ENCODE results near the gene HSPA4. TPM values are rescaled to one million over a fixed set of nuclear protein-coding genes. Genes with fewer than 3 reads are reported as not detected.

HSPA4 gene
- total RNA-seq, 1 donor from 2014 or later = 37.6 TPM

GRCh38 chr5:133110709-133111108 lies 58.9 kb downstream of the HSPA4 start:
- no peak for TF ChIP-seq POLR2A (IDR thresholded peaks at IDR 0.05)
- TF ChIP-seq POLR2AphosphoS5 (IDR thresholded peaks at IDR 0.05; ENCODE audit: insufficient read depth in 1 of 2, low read depth in 1 of 2) = no peak
- TF ChIP-seq, protein P1, sequence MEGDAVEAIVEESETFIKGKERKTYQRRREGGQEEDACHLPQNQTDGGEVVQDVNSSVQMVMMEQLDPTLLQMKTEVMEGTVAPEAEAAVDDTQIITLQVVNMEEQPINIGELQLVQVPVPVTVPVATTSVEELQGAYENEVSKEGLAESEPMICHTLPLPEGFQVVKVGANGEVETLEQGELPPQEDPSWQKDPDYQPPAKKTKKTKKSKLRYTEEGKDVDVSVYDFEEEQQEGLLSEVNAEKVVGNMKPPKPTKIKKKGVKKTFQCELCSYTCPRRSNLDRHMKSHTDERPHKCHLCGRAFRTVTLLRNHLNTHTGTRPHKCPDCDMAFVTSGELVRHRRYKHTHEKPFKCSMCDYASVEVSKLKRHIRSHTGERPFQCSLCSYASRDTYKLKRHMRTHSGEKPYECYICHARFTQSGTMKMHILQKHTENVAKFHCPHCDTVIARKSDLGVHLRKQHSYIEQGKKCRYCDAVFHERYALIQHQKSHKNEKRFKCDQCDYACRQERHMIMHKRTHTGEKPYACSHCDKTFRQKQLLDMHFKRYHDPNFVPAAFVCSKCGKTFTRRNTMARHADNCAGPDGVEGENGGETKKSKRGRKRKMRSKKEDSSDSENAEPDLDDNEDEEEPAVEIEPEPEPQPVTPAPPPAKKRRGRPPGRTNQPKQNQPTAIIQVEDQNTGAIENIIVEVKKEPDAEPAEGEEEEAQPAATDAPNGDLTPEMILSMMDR (IDR thresholded peaks at IDR 0.05) = no peak
- intact Hi-C loops (cut with DNase I) = loop anchor here (10.0 kb wide), 1 partner anchor 764 kb away; no protein-coding TSS in a partner anchor
- Histone ChIP-seq H3K4me3 (no peak overlapping the region), H3K9me3 (no peaks in the 10 kb centered on the region), H3K27me3 (no peaks in the 10 kb centered on the region), H3K36me3 (no peaks in the 10 kb centered on the region), H3K27ac (no peak overlapping the region), H3K4me1 (no peaks in the 10 kb centered on the region)
- DNase-seq (ENCODE audit: extremely low spot score in 2 of 2) = no peak

DNA sequence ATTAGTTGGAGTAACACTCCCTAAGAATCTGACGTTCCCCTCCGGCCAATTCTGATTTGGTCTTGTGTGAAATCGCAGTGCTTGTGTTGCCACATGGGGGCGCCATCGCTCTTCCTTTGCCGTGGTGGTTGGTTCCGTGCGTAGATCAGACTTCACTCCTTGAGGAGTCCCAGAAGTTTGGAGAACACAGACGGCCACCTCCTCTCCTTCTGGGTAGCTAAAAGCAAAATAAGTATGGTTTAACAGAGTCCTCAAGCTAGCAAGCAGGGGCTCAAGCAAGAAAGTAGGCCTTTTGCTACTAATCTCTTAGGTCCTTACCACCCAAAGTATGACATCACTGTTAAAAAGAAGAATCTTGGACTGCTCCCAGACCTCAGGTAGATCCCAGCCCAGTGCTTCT lies 59.5 kb downstream of the HSPA4 start:
- no peak for DNase-seq (ENCODE audit: extremely low spot score in 2 of 2)
- no peak for TF ChIP-seq POLR2AphosphoS5 (IDR thresholded peaks at IDR 0.05; ENCODE audit: insufficient read depth in 1 of 2, low read depth in 1 of 2)
- TF ChIP-seq, protein P1 (IDR thresholded peaks at IDR 0.05) = peak; percentile 80 to 89 (median 83)
- Histone ChIP-seq H3K27me3 (no peaks in the 10 kb centered on the region), H3K27ac (no peak overlapping the region), H3K9me3 (no peaks in the 10 kb centered on the region), H3K4me3 (no peak overlapping the region), H3K36me3 (no peaks in the 10 kb centered on the region), H3K4me1 (no peaks in the 10 kb centered on the region)
- intact Hi-C loops (cut with DNase I) = loop anchor here (10.0 kb wide), 1 partner anchor 764 kb away; no protein-coding TSS in a partner anchor

DNA sequence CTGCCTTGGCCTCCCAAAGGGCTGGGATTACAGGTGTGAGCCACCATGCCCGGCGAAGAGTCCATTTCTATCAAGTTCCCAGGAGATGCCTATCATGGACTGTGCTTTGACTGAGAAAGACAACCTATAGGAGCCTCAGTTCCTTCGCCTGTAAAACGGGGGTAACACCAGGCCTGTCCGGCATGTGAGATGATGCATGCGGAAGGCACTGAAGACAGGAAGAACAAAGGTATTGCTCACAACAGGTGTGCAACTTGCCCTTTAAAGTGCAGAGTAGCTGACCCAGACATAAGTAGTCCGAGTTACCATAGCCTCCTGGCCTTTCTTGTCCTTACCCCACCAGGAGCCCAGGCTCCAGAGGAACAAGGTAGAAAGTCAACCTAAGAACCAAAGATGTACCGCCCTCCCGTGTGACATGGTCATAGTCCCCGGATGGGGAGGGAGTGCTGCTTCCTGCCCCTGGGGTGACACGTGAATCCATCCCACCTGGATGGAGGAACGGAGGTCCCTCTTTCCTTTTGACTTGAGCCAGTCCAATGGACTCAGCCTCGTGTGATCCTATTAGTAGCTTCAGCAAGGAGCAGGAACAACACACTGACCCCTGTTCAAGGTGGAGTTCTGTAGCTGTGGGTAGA lies 60.3 kb downstream of the HSPA4 start:
- intact Hi-C loops (cut with DNase I) = loop anchor here (10.0 kb wide), 1 partner anchor 763 kb away; no protein-coding TSS in a partner anchor
- Histone ChIP-seq H3K4me1 (peaks cover 7% of the 10 kb centered on the region), H3K9me3 (no peaks in the 10 kb centered on the region), H3K4me3 (no peak overlapping the region), H3K27me3 (no peaks in the 10 kb centered on the region), H3K36me3 (no peaks in the 10 kb centered on the region), H3K27ac (no peak overlapping the region)
- TF ChIP-seq POLR2AphosphoS5 (IDR thresholded peaks at IDR 0.05; ENCODE audit: insufficient read depth in 1 of 2, low read depth in 1 of 2) (no peak), POLR2A (IDR thresholded peaks at IDR 0.05) (no peak)
- TF ChIP-seq, protein P1 (IDR thresholded peaks at IDR 0.05) = no peak
- DNase-seq (ENCODE audit: extremely low spot score in 2 of 2) = no peak

- Histone ChIP-seq H3K9me3 (no peaks in the 10 kb centered on the region), H3K4me1 (peaks cover 18% of the 10 kb centered on the region), H3K4me3 (no peak overlapping the region), H3K27me3 (no peaks in the 10 kb centered on the region), H3K36me3 (no peaks in the 10 kb centered on the region), H3K27ac (no peak overlapping the region)
- intact Hi-C loops (cut with DNase I) = loop anchor here (10.0 kb wide), 1 partner anchor 761 kb away; no protein-coding TSS in a partner anchor
- TF ChIP-seq POLR2A (IDR thresholded peaks at IDR 0.05) = no peak
- no peak for TF ChIP-seq POLR2AphosphoS5 (IDR thresholded peaks at IDR 0.05; ENCODE audit: insufficient read depth in 1 of 2, low read depth in 1 of 2)
- TF ChIP-seq, protein P1 (IDR thresholded peaks at IDR 0.05) = no peak
- no peak for DNase-seq (ENCODE audit: extremely low spot score in 2 of 2)
Measured at GRCh38 chr5:133113331-133114061, 61.7 kb downstream of the HSPA4 start.

Data from vagina (tissue), 2 donors.